Stimulated activated naive CD4-positive, alpha-beta T cell treated with Interleukin-2 at 50 U/mL for 16 hours (primary cell): ENCODE results near the gene FHDC1.

ENCODE experiments used
- DNase-seq: peaks from one replicate; lab custom pipeline; 2025; lab: John Stamatoyannopoulos, UW

FHDC1 gene

DNA sequence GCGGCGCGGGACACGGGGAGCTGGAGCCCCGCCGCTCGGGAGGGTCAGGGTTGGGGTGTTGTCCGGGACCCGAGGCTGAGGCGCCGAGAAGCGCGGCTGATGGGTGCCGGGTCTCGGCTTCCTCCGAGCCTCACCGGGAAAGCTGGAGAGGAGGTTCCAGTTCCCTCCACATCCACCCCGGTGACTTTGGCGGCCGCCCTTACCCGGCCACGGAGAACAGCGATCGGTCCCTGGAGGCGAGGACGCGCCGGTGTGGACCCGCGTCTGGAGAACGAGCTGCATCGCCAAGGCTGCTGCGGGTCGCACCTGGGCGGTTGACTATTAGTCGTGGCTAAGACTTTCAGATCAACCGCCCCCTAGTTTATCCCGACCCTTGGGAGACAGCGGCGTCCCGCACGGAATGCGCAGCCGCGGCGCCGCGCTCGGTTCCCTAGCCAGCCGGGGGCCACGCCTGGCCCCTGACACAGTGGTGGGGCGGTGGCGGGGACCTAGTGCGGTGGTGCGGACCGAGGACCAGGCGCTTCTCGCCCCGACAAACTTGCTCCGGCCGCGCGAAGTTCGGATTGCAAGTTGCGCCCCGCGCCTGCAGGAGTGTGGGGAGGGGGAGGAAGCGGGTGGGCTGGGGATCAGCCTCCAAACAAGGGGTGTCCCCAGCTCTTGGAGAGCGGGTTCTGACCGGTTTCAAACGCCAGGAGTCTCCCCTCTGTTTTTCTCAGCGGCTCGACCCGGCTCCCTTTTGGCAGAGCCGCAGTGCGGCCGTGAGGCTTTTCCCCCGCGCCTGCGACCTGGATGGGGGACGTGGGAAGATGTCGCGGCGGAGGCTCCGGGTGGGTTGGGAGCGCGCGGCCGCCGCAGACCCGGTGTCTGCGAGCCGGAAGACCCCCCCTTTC lies 568 bp downstream of the FHDC1 start:
- DNase-seq: no peak

DNA sequence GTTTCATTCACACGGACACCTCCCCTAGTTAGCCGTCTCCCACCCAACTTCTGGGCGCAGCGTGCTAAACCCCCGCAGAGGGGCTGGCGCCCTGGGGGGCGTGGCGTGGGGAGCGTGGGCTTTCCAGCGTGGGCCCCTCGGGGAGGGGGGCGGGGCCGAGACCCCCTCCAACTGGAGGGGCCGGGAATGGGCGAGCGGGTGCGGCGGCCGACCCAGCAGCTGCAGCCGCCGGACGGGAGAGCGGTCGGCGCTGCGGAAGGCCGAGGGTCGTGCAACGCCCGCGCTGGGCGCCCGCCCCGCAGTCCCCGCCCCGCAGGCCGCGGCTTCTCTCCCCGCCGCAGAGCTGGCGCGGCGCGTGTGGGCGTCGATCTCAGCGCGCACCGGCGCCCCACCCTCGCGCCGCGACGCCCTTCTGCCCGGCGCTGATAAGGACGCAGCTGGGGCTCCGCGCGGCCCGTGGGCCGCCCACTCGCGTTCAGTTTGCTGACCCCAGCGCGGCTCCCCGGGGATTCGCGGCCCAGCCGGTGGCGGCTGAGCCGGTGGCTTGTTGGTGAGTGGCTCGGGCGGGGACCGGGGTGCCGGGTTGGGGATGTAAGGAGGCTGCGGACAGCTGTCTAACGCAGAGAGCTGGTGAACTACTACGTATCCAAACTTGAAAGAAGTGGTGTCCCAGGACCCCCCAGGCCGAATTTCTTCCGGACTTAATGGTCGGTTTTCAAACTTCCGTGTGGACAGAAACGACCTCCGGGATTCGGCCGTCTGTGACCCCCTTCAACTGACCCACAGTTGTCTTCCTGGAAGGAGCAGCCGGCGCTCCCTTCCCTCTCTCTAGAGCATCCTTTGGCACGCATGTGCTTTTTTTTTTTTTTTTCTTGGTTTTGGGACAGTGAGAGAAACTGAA lies 1.5 kb downstream of the FHDC1 start:
- DNase-seq: no peak

DNA sequence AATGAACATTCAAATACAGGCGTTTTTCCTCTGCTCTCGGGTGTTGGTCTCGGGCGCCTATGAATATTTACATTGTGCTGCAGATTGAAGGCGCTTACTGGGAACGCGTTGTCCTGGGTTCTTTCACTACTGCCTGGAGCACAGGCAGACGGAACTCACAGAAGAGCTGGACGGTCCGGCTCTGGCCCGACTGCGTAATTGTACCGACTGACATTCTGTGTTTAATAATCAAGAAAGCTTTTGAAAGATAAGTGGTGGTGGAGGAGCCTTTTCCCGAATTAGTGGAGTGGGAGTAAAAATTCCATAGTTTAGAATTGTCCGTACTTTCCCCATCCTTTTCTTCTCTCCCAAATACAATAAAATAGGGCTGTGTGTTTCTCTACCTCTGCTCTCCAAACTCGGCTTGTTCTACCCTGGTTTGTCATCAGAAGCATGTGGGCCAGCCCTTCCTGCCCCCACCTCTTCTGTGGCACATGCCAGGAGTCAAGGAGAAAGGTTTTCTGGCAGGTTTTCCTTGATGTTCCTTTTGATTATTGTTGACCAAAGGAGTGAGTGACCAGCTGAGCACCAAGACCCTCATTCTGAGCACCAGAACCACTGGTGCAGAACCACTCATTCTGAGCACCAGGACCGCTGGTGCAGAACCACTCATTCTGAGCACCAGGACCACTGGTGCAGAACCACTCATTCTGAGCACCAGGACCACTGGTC lies 2.3 kb downstream of the FHDC1 start:
- DNase-seq: no peak

DNA sequence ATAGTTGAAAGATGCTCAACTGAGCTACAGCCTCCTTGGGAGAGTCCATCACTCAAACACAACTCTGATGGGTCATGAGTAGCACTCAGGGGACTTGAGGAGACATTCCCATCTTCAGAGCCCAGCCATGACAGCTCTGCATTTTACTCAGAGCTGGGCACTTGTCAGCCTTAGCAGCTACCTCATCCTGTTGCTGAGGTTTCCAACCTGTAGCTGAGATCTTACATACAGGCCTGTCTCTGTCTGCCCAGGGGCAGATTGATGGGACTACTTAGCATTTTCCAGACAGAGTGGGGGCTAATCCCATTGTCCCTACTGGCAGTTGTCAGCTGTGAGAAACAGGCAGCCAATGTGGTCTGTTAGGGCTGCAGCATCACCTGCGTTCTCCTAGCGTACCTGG lies 3.5 kb downstream of the FHDC1 start:
- DNase-seq: no peak

DNA sequence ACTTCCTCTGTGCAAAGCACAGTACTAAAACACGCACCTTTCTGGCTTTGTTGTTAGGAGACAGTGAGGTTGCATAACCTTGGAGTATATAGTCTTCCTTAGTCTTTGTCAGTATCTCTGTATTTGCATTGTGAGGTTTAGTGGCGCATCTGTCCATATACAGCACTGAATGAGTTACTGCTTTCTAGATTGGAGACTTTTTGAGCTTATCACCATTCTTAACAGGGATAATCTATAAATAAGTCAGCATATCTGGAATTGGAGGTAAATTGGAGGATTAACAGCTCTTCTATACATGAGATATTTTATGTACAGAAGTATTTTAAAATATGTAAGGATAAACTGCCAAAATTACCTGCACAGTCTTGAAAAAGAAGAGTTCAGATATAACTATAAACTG lies 4.3 kb downstream of the FHDC1 start:
- DNase-seq: no peak

DNA sequence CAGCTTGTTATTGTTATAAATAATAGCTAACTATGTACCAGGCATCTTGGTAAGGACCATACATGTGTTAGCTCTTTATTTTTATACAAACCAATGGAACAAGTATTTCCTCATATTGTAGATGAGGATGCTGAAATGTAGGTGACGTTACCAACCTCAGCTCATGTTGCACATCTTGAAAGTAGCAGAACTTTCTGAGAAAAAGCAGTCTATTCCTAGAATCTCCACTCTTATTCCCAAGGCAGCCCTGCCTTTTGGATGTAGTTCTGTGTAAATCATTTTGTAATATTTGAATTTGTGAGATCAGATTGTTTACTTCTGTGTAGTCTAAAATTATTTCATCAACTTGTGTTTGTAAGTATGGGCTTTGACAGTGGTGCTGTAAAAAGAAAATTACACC lies 5.3 kb downstream of the FHDC1 start:
- DNase-seq: no peak

DNA sequence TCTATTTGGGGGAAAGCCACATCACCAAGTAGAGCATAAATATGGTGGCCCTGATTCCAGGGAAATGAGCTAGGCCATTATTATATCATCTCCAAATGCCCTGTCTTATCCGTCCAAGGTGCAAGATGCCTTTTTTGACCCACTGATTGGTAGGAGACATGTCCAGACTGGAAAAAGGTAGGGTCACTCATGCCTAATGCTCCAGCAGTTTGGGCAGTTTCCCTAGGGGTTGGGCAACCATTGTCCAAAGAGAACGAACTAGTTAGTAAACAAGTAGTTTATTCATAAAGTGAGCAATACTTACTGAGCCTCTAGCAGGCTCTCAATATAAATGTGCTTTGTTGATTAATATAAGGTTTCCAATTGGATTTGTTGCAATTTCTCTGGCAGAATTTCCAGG lies 6.2 kb downstream of the FHDC1 start:
- DNase-seq: no peak

DNA sequence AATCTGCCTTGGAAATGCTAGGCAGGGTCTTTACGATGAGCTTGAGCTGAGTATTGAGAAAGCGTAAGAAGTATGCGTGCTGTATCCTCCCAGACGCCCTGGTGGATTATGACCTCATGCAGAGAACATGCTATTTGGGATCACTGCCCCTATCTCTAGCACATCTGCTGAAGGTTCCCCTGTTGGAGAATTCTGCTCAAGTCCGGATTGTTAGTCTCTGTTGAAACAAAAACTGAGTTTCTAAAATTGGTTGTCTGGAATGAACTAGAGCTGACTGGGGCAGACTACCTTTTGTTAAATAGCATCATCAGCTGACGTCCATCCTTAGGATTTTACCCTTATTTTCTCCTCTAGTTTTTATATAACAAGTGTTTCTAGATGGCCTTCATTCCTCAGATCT lies 7.5 kb downstream of the FHDC1 start:
- no peak for DNase-seq

DNA sequence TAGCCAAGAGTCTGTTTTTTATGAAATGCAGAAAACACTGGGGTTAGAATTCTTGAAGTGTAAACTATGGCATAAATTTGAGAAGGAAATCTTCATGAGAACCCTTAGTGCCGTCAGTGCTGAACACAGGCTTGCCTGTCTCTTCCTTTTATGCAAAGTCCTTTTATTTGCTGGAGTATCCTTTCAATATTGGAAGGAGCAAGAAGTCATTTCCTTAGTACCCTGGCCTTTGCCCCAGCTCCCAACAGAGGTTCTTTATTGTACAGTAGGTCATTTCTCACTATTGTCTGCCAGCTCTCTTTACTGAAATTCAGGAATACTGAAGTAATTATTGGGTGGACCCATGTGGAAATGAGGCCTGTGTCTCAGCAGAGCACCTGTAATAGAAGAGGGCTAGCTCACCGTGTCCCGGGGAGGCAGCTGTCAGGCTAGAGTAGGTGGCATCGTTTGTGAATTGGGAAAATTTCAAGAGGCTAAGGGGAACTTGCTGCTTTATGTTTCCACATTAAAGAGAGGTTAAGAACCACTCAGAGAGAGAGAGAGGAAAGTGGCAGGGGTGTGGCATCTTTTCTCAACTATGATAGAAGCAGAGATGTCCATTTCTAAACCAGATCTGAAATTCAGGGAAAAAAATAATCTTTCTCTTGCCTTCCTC lies 8.7 kb downstream of the FHDC1 start:
- DNase-seq: no peak

DNA sequence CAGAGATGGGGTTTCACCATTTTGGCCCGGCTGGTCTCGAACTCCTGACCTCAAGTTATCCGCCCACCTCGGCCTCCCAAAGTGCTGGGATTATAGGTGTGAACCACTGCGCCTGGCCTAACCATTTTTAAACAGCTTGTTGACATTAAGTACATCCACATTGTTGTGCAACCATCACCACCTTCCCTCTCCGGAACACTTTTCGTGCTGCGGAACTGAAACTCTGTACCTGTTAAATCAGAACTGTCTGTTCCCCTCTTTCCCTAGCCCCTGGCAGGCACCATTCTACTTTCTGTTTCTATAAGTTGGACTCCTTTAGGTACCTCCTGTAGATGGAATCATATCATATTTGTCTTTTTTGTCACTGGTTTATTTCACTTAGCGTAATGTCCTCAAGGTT lies 9.5 kb downstream of the FHDC1 start:
- DNase-seq: no peak

DNA sequence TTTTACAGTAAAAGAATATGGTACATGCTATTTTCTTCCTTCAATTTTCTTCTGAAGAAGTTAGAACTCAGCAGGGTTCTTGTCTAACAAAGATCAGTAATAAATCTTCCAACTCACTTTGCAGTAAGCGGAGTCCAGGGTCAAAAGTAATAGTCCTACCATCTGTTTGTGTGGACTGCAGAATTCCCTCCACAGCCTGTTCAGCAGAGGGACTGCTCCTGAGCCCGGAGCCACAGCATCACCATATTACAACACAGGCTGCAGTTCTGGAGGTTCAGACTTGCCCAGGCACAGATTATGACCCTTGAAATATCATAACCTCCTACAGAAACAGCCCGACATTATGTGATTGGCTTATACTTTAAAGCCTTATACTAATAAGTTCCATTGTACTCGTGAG lies 10.3 kb downstream of the FHDC1 start:
- DNase-seq: no peak

DNA sequence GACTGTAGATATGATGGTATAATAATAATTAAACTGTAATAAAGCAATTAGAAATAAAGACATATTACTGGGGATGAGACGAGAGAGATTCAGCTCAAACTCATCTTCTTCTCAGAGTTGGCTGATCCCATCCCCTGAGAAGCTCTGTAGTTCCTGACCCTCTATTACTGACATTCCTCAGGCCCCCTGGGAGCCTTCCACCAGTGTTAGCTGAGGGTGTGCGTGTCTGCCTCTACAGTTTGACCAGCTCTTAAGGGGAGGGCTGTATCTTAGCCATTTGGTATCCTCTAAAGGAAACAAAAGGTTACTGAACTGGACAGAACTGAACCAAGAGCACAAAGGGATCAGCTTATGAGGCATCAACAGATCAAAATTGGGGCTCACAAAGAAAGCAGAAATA lies 11.2 kb downstream of the FHDC1 start:
- no peak for DNase-seq

DNA sequence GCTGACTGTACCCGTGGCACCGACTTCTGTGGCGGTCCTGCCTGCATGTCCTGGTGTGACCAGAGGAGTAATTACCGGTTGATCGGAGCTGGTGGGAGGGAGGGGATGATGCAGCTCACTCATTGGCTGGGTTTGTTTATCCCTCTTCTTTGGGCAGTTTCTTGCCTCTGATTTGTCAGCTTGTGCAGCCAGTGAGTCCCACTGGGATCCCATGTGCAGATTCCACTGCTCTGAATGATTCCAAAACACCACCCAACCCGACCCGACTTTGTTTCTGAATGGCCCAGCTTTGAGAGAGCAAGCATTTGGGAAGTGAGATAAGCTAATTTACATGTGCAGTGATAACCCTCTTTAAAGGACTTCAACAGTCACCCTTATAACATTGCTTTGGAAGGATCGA lies 13.8 kb downstream of the FHDC1 start:
- DNase-seq: no peak

DNA sequence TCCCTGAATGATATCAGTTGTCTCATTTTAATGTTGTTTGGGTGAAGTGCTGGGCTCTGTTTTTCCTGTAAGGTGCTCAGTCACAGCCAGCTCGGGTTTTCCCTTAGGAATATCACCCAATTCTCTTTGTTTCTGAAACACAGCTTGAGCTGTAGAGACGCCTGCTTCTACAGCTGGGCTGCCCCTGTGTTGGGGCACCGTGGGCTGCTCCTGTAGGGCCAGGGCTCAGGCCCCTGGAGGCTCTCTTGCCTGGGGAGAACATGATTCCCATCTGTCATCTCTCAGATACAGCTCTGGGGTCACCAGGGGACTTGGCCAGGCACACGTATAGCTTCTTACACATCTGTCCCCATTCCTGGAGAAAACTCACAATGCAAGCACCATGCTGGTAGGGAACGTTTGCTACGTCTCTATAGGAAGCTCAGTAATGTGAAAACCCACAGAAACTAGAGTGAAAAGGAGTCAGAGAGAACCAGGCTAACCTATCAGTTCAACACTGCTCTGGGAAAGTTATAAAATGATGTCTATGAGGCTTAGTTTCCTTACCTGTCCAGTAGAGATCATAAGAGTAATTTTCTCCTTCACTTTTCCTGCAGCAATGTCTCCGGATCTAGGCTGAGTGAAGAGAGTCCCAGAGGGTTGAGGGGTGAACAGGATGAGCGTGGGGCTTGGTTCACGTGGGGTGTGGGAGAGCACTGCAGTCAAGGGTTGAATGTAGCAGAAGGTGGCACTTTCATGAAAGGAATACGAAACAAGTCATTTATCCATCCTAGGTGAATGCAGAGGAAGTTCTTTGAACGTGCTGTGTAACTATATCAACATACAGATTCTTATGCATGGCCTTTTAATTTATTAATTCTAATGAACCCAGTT lies 14.5 kb downstream of the FHDC1 start:
- no peak for DNase-seq

DNA sequence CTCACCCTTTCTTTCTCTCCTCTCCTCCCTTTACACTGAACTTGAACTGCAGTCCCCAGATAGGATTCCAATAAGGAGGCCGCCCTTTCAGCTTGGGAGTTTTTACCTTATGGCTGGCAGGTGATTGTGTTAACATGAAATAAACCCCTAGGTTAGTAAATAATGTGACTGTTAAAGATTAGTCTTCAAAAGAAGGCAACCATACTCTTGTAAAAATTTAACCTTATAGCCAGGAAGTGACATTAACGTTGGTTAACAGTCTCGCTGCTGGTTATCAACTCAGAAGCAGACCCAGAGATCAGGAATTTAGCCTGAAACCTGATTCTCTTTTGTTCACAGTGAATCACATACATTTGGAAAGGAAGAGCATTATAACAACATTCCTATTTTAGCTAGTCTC lies 15.2 kb downstream of the FHDC1 start:
- no peak for DNase-seq

DNA sequence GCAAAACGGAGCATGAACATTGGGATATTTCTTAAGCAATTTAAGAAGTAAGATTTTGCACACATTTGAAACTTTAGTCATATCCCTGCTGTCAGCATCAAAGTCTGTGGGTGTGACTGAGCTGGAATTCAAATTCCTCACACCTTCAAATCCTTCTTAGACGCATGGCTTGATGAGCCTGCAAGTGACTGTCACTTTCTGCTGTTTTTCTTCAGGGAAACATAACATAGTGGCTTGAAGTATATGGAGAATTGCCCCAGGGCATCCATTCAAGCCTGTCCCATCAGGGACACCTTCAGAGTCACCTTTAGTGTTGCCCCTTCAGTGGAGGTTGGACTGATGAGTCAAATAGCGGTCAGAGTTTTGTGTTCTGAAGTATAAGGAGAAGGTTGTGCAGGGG lies 17.4 kb downstream of the FHDC1 start:
- no peak for DNase-seq

DNA sequence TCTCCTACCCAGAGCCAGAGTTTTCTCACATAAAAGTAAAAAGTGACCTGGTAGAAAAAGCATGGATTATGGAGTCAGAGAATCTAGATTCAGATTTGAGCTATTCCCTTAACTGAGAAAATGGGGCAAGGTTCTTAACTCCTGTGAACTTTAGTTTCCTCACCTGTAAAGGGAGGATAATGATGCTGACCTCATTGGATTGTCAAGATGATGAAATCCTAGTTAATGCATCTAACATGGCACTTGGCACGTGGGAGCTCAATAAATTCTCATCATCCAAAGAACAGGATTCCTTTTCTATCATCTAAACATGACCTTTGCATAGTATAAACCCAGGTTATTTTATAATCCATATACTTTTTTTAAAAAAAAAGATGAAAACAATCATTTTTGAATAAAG lies 18.6 kb downstream of the FHDC1 start:
- DNase-seq: no peak

DNA sequence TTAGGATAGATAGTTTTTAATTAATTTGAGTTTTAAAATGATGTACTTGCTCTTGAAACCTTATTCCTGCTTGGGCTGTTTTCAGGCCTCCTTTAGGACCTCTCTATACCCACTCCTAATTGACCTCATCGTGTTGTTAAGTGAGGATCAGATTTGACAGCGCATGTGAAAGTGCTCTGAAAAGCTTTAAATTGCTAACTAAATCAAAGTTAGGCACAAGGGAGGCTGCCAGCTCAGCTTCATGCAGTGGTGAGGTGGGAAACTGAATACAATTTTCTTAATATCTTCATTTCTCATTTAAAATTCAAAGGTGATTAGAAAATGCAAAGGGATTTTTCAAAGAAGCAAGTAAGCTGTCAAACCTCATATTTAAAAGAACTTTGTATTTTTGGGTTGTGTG lies 20.0 kb downstream of the FHDC1 start:
- DNase-seq: no peak

DNA sequence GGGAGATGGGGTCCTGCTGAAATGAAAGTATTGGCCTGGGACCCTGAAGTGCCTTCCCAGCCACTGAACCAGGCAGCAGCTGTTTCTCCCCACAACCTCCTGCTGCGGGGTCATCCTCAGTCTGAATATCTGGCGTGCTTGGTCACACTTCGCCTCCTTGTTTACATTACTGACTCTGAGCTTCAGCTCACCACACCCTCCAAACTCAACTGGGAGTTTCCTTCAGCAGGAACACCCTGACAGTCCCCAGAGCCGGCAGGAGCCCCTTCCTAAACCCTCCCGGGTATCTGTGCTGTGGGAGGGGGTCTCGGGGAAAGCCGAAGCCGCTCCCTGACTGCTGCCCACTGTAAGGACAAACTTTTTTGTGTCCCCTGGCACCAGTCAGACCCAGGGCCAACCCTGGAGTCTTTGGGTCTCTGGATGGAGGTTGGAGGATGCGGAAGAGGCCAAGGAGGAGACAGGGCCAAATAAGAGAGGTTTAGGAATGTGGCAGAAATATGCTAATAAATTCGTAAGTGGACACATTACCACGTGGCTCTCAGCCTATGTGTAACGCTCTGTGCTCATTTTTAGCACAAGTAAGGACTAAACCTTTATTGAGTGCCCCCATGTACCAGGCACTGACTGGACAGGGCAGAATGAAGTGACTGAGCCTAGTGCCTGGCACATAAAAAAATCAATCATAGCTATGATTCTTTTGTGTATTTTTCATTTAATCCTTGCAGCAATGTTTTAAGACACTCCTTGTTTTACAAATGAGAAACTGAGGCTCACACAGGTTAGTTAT lies 20.7 kb downstream of the FHDC1 start:
- no peak for DNase-seq

DNA sequence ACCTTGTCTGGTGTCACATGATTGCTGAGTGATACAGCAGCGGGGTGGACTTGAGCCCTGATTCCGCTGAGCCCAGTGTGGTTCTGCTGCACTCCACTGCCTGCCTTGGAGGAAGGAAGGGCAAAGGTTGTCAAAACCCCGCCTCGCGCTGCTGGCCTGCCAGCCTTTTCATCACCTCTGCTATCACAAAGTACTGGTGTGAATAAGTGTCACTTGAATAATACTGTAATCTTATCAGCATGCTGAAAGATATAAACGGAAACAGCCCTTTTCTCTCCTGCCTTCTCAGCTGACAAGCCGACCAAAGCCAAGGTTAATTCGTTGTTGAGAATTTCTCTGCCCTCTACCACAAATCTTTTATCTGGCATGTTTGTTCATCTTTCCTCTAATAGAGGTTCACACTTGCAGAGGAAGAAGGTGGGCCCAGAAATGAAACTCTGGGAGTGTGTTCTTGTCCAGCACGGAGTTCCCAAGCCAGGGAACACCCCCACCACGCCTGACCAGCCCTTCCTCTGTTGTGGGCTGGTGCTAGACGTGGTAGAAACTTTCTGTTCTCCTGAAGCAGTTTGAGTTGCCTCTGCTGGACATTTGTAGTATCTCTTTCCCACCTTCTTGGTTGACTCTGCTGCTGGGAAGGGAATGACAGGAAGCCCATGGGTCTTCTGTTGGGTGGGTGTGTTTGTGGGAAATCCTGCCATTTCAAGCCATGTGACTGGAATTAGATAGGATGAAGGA lies 21.5 kb downstream of the FHDC1 start:
- DNase-seq: no peak
